NAMALWA (cell line): ENCODE data around the gene PPP1R2C.

ENCODE experiments used
- DNase-seq: peaks from one replicate; pipeline ENCODE4 v3.0.0-alpha.2; 2015; ENCODE audit warnings: low spot score

Gene PPP1R2C

GRCh38 chrX:42748067-42748850 lies 29.7 kb downstream of the PPP1R2C start:
- DNase-seq, result no peak

GRCh38 chrX:42746606-42747005 lies 31.4 kb downstream of the PPP1R2C start:
- no peak for DNase-seq

- DNase-seq, result no peak
These were observed 37.5 kb downstream of the PPP1R2C start for GRCh38 chrX:42740456-42740855.

- peak; percentile 0 for DNase-seq
These were observed 38.2 kb downstream of the PPP1R2C start for GRCh38 chrX:42739741-42740140.

GRCh38 chrX:42739258-42739657 lies 38.7 kb downstream of the PPP1R2C start:
- peak; percentile 13 for DNase-seq

GRCh38 chrX:42738552-42738951 lies 39.4 kb downstream of the PPP1R2C start:
- no peak for DNase-seq

GRCh38 chrX:42735250-42735649 lies 42.7 kb downstream of the PPP1R2C start:
- no peak for DNase-seq

GRCh38 chrX:42732506-42732905 lies 45.5 kb downstream of the PPP1R2C start:
- DNase-seq, result no peak
